H1 (cell line): ENCODE data around the gene NALF2. TPM values are rescaled to one million over a fixed set of nuclear protein-coding genes. Genes with fewer than 3 reads are reported as not detected.

Experiments
- CTCF ChIA-PET: fragments of 300-600 bp; sonication (Branson Sonifier 250); formaldehyde crosslinking; loops from one replicate; lab custom pipeline; 2021; ENCODE audit not compliant: partially characterized antibody; lab: Charles Lee
- POLR2A ChIA-PET: fragments of 300-600 bp; sonication (Branson Sonifier 250); formaldehyde crosslinking; loops from one replicate; lab custom pipeline; 2021; ENCODE audit warnings: inconsistent platforms; ENCODE audit not compliant: partially characterized antibody; lab: Charles Lee
- DNase-seq, 2 experiments: peaks; one replicate each; pipeline versions ENCODE4 v3.0.0 to v3.0.0-alpha.2; 2010 to 2022; ENCODE audit warnings: low spot score in 2 of 2, low read depth in 1 of 2, mixed read lengths in 1 of 2
- FAIRE-seq: peaks from 2 replicates; lab custom pipeline; 2011; peaks lifted over from hg19 to GRCh38; lab: Jason Lieb, UNC
- H2AFZ ChIP-seq: 2 replicates; pipeline ENCODE4 v1.8.1; 2012; ENCODE audit warnings: low read length, inconsistent platforms
- H2AK5ac ChIP-seq: 2 replicates; pipeline ENCODE4 v1.6.1; 2013; ENCODE audit warnings: low read depth, low read length
- H2BK120ac ChIP-seq: replicated peaks from 2 replicates; pipeline ENCODE3; 2013; ENCODE audit warnings: low read depth, low read length, inconsistent platforms
- H2BK12ac ChIP-seq: 2 replicates; pipeline ENCODE4 v1.6.1; 2013; ENCODE audit warnings: low read depth, low read length
- H2BK15ac ChIP-seq: 2 replicates; pipeline ENCODE4 v1.6.1; 2013; ENCODE audit warnings: low read length
- H2BK20ac ChIP-seq: 2 replicates; pipeline ENCODE4 v1.6.1; 2013; ENCODE audit warnings: low read length
- H2BK5ac ChIP-seq: 2 replicates; pipeline ENCODE4 v1.6.1; 2013; ENCODE audit warnings: low read depth, low read length
- H3K14ac ChIP-seq: 2 replicates; pipeline ENCODE4 v1.6.1; 2013; ENCODE audit warnings: inconsistent platforms; ENCODE audit not compliant: insufficient read length
- H3K18ac ChIP-seq: 2 replicates; pipeline ENCODE4 v1.6.1; 2013; ENCODE audit warnings: low read length; ENCODE audit errors: extremely low read depth
- H3K23ac ChIP-seq: 2 replicates; pipeline ENCODE4 v1.6.1; 2013; ENCODE audit warnings: inconsistent platforms; ENCODE audit not compliant: insufficient read length
- H3K23me2 ChIP-seq: 2 replicates; pipeline ENCODE4 v1.6.1; 2013; ENCODE audit warnings: low read depth, low read length
- H3K27ac ChIP-seq: 2 replicates; pipeline ENCODE4 v1.6.1; 2011; ENCODE audit warnings: low read depth, low read length, inconsistent platforms
- H3K27me3 ChIP-seq, 4 experiments: replicated peaks in 1 of 4; 1 replicate in 1 of 4; 2 replicates in 3 of 4; pipeline versions ENCODE4 v1.6.1 to v1.8.1; 2011 to 2013; ENCODE audit warnings: low read length in 3 of 4, mild to moderate bottlenecking in 3 of 4, inconsistent platforms in 2 of 4, mixed read lengths in 2 of 4, moderate library complexity in 1 of 4; ENCODE audit not compliant: control insufficient read depth in 3 of 4, insufficient read depth in 3 of 4; ENCODE audit errors: extremely low read depth in 1 of 4
- H3K36me3 ChIP-seq, 4 experiments: 2 replicates each; pipeline versions ENCODE4 v1.6.1 to v1.8.1; 2011 to 2013; ENCODE audit warnings: mild to moderate bottlenecking in 4 of 4, low read length in 3 of 4, moderate library complexity in 2 of 4, control low read depth in 1 of 4, inconsistent platforms in 1 of 4; ENCODE audit not compliant: insufficient read depth in 4 of 4, control insufficient read depth in 2 of 4
- H3K4ac ChIP-seq: replicated peaks from 2 replicates; pipeline ENCODE3; 2013; ENCODE audit warnings: low read length, low read depth, mixed read lengths, inconsistent platforms; ENCODE audit not compliant: insufficient read length
- H3K4me1 ChIP-seq, 4 experiments: replicated peaks in 1 of 4; 1 replicate in 1 of 4; 2 replicates in 3 of 4; pipeline versions ENCODE4 v1.6.1 to v1.8.1; 2011 to 2013; ENCODE audit warnings: low read length in 3 of 4, inconsistent platforms in 2 of 4, mixed read lengths in 1 of 4; ENCODE audit not compliant: insufficient read depth in 4 of 4, control insufficient read depth in 3 of 4
- H3K4me2 ChIP-seq, 2 experiments: 2 replicates each; pipeline versions ENCODE4 v1.6.1 to v1.8.1; 2011 to 2013; ENCODE audit warnings: low read depth in 2 of 2, low read length in 2 of 2, control low read depth in 1 of 2, inconsistent platforms in 1 of 2, mild to moderate bottlenecking in 1 of 2; ENCODE audit not compliant: insufficient read depth in 1 of 2
- H3K4me3 ChIP-seq, 4 experiments: fragments of 200-600, 300-600 bp in 1 of 4; sonication (generic), shearing (Covaris generic), sonication (Bioruptor Twin) in 1 of 4; 2 replicates each; pipeline versions ENCODE4 v1.5.1 to v1.8.1; 2011 to 2016; ENCODE audit warnings: low read length in 4 of 4, low read depth in 3 of 4, control low read depth in 2 of 4, inconsistent platforms in 2 of 4, mild to moderate bottlenecking in 2 of 4, mixed read lengths in 1 of 4, moderate library complexity in 1 of 4; ENCODE audit not compliant: insufficient read depth in 2 of 4; ENCODE audit errors: extremely low read depth in 1 of 4
- H3K56ac ChIP-seq: replicated peaks from 2 replicates; pipeline ENCODE3; 2013; ENCODE audit warnings: low read depth, mild to moderate bottlenecking, mixed read lengths, low read length, inconsistent platforms; ENCODE audit not compliant: insufficient read length
- H3K79me1 ChIP-seq: 2 replicates; pipeline ENCODE4 v1.6.1; 2013; ENCODE audit warnings: low read depth, low read length, control low read depth
- H3K79me2 ChIP-seq, 2 experiments: 2 replicates each; pipeline versions ENCODE4 v1.6.1 to v1.8.1; 2012 to 2013; ENCODE audit warnings: low read length in 2 of 2, mild to moderate bottlenecking in 2 of 2, inconsistent platforms in 1 of 2; ENCODE audit not compliant: insufficient read depth in 2 of 2, control insufficient read depth in 1 of 2
- H3K9ac ChIP-seq, 4 experiments: replicated peaks in 1 of 4; 1 replicate in 1 of 4; 2 replicates in 3 of 4; pipeline versions ENCODE4 v1.6.1 to v1.8.1; 2011 to 2013; ENCODE audit warnings: low read depth in 3 of 4, low read length in 3 of 4, control low read depth in 2 of 4, mild to moderate bottlenecking in 2 of 4, moderate library complexity in 2 of 4, inconsistent platforms in 1 of 4; ENCODE audit errors: extremely low read depth in 1 of 4
- H3K9me3 ChIP-seq, 2 experiments: 2 replicates each; pipeline versions ENCODE4 v1.6.1 to v1.8.1; 2012 to 2013; ENCODE audit warnings: mild to moderate bottlenecking in 2 of 2, moderate library complexity in 2 of 2, control low read depth in 1 of 2, inconsistent platforms in 1 of 2, low read depth in 1 of 2, low read length in 1 of 2, mixed read lengths in 1 of 2; ENCODE audit not compliant: insufficient read depth in 2 of 2
- H4K20me1 ChIP-seq, 2 experiments: replicated peaks in 1 of 2; 2 replicates each; pipeline versions ENCODE3 to v1.8.1; 2011 to 2013; ENCODE audit warnings: inconsistent platforms in 2 of 2, low read length in 2 of 2, mild to moderate bottlenecking in 1 of 2; ENCODE audit not compliant: insufficient read depth in 2 of 2, control insufficient read depth in 1 of 2
- H4K5ac ChIP-seq: 2 replicates; pipeline ENCODE4 v1.6.1; 2013; ENCODE audit warnings: low read length, low read depth, mixed read lengths, inconsistent platforms; ENCODE audit not compliant: insufficient read length
- H4K8ac ChIP-seq: 2 replicates; pipeline ENCODE4 v1.8.0; 2013; ENCODE audit warnings: mild to moderate bottlenecking, moderate library complexity, low read length, inconsistent platforms; ENCODE audit not compliant: insufficient read depth; ENCODE audit errors: extremely low read depth
- H4K91ac ChIP-seq: replicated peaks from 2 replicates; pipeline ENCODE3; 2013; ENCODE audit warnings: low read length, mixed read lengths, inconsistent platforms; ENCODE audit not compliant: insufficient read length
- ATF2 ChIP-seq: IDR thresholded peaks from 2 replicates; pipeline ENCODE4 v1.6.1; 2012; ENCODE audit warnings: low read length, inconsistent platforms
- BACH1 ChIP-seq: IDR thresholded peaks from 2 replicates; pipeline ENCODE4 v1.6.1; 2012; ENCODE audit warnings: low read length, improper control_type of control experiment
- CREB1 ChIP-seq: IDR thresholded peaks from 2 replicates; pipeline ENCODE4 v1.6.1; 2012; ENCODE audit warnings: inconsistent platforms
- GABPA ChIP-seq: IDR thresholded peaks from 2 replicates; pipeline ENCODE4 v1.6.1; 2011; ENCODE audit warnings: mild to moderate bottlenecking, low read length, moderate library complexity, borderline replicate concordance; ENCODE audit not compliant: insufficient read depth
- JUND ChIP-seq: IDR thresholded peaks from 2 replicates; pipeline ENCODE4 v1.6.1; 2011; ENCODE audit warnings: mild to moderate bottlenecking, improper control_type of control experiment, low read length
- NANOG ChIP-seq: IDR thresholded peaks from 2 replicates; pipeline ENCODE4 v1.6.1; 2011; ENCODE audit warnings: low read length, low read depth, mild to moderate bottlenecking, inconsistent platforms; ENCODE audit not compliant: insufficient read depth, poor library complexity, severe bottlenecking
- SUZ12 ChIP-seq: fragments of 200-600 bp; sonication (generic); IDR thresholded peaks from 2 replicates; pipeline ENCODE4 v1.6.1; 2012; ENCODE audit warnings: mild to moderate bottlenecking, inconsistent platforms, low read length, moderate library complexity, mixed read lengths
- WGBS, 2 experiments: shearing (Covaris generic) in 1 of 2; methylation state at CpG; one replicate each; pipeline versions ENCODE4 v1.1.6 to v1.1.7; 2013 to 2015; ENCODE audit warnings: low lambda C conversion rate in 2 of 2, mixed read lengths in 2 of 2, inconsistent platforms in 1 of 2, low coverage in 1 of 2, missing lambda C conversion rate in 1 of 2; ENCODE audit not compliant: insufficient replicate concordance in 2 of 2, insufficient coverage in 1 of 2, insufficient read length in 1 of 2; ENCODE audit errors: extremely low coverage in 1 of 2, missing lambda C conversion rate in 1 of 2; 5-methylcytosine and 5-hydroxymethylcytosine counted together
- polyA plus RNA-seq, 7 experiments: library from polyadenylated mRNA; depleted of rRNA in 3 of 7; stranded (reverse) in 5 of 7; unstranded in 2 of 7; fragments of >200 nt in 5 of 7; fragments of 200-250 nt in 2 of 7; gene quantifications; 1 replicate in 5 of 7; 2 replicates in 1 of 7; 4 replicates in 1 of 7; pipeline versions ENCODE4 v1.2.1 to v1.2.3, GENCODE V29; 2011 to 2013; ENCODE audit warnings: missing spikeins in 2 of 7, mixed read lengths in 2 of 7
- total RNA-seq: library from RNA; stranded (reverse); fragmentation: NEBNext Ultra II Directional; extraction: Animal tissue kit (Norgen Biotek cat#: 25700); gene quantifications from 2 replicates; pipeline ENCODE4 v1.2.1, GENCODE V29; 2021
- TF ChIP-seq, protein P1 (sequence below), 3 experiments: IDR thresholded peaks; 1 replicate in 2 of 3; 2 replicates in 1 of 3; pipeline versions ENCODE4 v1.5.1 to v1.6.1; 2011; ENCODE audit warnings: low read length in 3 of 3, mild to moderate bottlenecking in 3 of 3, inconsistent platforms in 2 of 3, low read depth in 1 of 3, moderate library complexity in 1 of 3; ENCODE audit not compliant: insufficient read depth in 1 of 3; ENCODE audit errors: control extremely low read depth in 1 of 3

NALF2 gene
- total and polyA plus RNA-seq, 2 of the 8 experiments (the other 6 are each of a cell fraction or from before 2014, with no cell fraction given): 7.5 to 15.6 TPM

DNA sequence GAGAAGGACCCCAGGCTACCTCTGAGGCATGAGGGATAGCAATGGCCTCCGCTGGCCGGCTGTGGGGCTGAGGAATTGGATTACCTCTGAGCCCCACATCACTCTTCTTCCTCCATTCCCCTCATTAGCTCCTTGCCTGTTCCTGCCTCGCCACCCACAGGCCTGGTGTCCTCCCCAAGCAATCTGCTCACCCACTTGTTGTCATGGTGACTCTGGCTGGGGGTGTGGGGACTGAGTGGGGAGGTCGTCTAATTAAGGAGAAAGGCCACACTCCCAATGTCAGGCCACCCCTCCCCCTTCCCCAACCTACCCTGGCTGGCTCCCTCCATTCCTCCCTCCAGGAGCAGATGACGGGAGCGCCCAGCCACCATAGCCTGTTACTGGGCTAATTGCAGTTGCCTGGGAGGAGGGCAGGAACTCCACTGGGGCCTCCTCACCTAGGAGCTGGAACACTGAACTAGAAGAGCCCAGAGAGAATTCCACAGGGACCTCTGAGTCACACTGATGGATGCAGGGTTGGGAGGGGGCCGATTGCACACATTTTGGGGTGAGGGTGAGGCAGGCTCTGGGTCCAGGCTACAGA lies 20.7 kb downstream of the NALF2 start:
- Histone ChIP-seq H2AFZ (no peak overlapping the region), H3K14ac (no peak overlapping the region), H3K56ac (no peak overlapping the region), H3K4ac (no peak overlapping the region), H3K9me3 (no peaks in the 10 kb centered on the region; a peak in 1 of 4 replicates), H2BK15ac (no peak overlapping the region), H3K4me1 (peaks cover 0 to 9% (median 0%) of the 10 kb centered on the region in 4 experiments; a peak in 1 of 7 replicates), H2BK120ac (no peak overlapping the region), H3K4me2 (no peak overlapping the region), H2AK5ac (no peak overlapping the region), H3K27me3 (no peaks in the 10 kb centered on the region), H4K91ac (no peak overlapping the region), H4K20me1 (peaks cover 0 to 3% of the 10 kb centered on the region in 2 experiments), H3K79me2 (no peaks in the 10 kb centered on the region), H4K5ac (no peak overlapping the region), H3K9ac (no peak overlapping the region), H2BK20ac (no peak overlapping the region), H3K23ac (no peak overlapping the region), H4K8ac (no peak overlapping the region), H3K27ac (no peak overlapping the region), H2BK5ac (no peak overlapping the region), H2BK12ac (no peak overlapping the region), H3K4me3 (no peak overlapping the region), H3K18ac (no peak overlapping the region), H3K79me1 (no peaks in the 10 kb centered on the region; the same call in 1 of the 2 replicates), H3K36me3 (no peaks in the 10 kb centered on the region), H3K23me2 (no peaks in the 10 kb centered on the region; the same call in 1 of the 2 replicates)
- ChIA-PET POLR2A (interaction anchor here (1.0 kb wide), 1 partner anchor 91 kb away, joined by 3 read pairs; the partner anchor contains the start of gene EDA), CTCF (interaction anchor here (0.9 to 3.7 kb wide), 4 partner anchors 13 to 573 kb away, joined by 3 to 26 read pairs (median 4); no protein-coding TSS in a partner anchor)
- 40% methylated on average over 2 of the region's 7 CpGs; no CpG with 5 or more reads in 1 of the 2 experiments for WGBS, 2 experiments
- FAIRE-seq: no peak
- no peak for DNase-seq
- no peak for TF ChIP-seq CREB1
- no peak for TF ChIP-seq JUND
- no peak for TF ChIP-seq BACH1
- TF ChIP-seq GABPA: no peak
- TF ChIP-seq ATF2: no peak
- TF ChIP-seq, protein P1, sequence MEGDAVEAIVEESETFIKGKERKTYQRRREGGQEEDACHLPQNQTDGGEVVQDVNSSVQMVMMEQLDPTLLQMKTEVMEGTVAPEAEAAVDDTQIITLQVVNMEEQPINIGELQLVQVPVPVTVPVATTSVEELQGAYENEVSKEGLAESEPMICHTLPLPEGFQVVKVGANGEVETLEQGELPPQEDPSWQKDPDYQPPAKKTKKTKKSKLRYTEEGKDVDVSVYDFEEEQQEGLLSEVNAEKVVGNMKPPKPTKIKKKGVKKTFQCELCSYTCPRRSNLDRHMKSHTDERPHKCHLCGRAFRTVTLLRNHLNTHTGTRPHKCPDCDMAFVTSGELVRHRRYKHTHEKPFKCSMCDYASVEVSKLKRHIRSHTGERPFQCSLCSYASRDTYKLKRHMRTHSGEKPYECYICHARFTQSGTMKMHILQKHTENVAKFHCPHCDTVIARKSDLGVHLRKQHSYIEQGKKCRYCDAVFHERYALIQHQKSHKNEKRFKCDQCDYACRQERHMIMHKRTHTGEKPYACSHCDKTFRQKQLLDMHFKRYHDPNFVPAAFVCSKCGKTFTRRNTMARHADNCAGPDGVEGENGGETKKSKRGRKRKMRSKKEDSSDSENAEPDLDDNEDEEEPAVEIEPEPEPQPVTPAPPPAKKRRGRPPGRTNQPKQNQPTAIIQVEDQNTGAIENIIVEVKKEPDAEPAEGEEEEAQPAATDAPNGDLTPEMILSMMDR (IDR thresholded peaks at IDR 0.05; ENCODE audit: control extremely low read depth in 1 of 3, insufficient read depth in 1 of 3, low read depth in 1 of 3, low read length in 3 of 3): no peak
- TF ChIP-seq SUZ12: no peak
- TF ChIP-seq NANOG: no peak
